Tibial nerve (tissue), 4 donors: Measurements from ENCODE around the gene GRIK4. TPM values are rescaled to one million over a fixed set of nuclear protein-coding genes. Genes with fewer than 3 reads are reported as not detected.

Source experiments
- DNase-seq, 2 donors: peaks; one replicate each; pipeline ENCODE4 v3.0.0-alpha.2; 2019; ENCODE audit warnings: low spot score in 2 of 2
- H3K27ac ChIP-seq, 4 donors: fragments of 200-600 bp; sonication (generic) in 3 of 4; one replicate each; pipeline ENCODE4 v1.5.1; 2017 to 2019; ENCODE audit warnings: mild to moderate bottlenecking in 1 of 4
- H3K27me3 ChIP-seq, 2 donors: fragments of 200-600 bp; sonication (generic) in 1 of 2; one replicate each; pipeline versions ENCODE4 v1.5.1 to v1.6.0; 2017 to 2019
- H3K36me3 ChIP-seq, 3 donors: fragments of 200-600 bp; sonication (generic); one replicate each; pipeline ENCODE4 v1.5.1; 2018 to 2019
- H3K4me1 ChIP-seq, 4 donors: fragments of 200-600 bp; sonication (generic) in 3 of 4; one replicate each; pipeline ENCODE4 v1.5.1; 2017 to 2019
- H3K4me3 ChIP-seq, 4 donors: fragments of 200-600 bp; sonication (generic) in 3 of 4; one replicate each; pipeline ENCODE4 v1.5.1; 2017 to 2019; ENCODE audit warnings: mild to moderate bottlenecking in 1 of 4, moderate library complexity in 1 of 4
- H3K9me3 ChIP-seq, 4 donors: fragments of 200-600 bp; sonication (generic) in 3 of 4; one replicate each; pipeline ENCODE4 v1.5.1; 2017 to 2019
- CTCF ChIP-seq, 5 experiments: fragments of 200-600 bp in 3 of 5; fragments of 450-650 bp in 2 of 5; sonication (generic) in 3 of 5; IDR thresholded peaks; one replicate each; pipeline ENCODE4 v1.5.1; 2016 to 2019; ENCODE audit warnings: antibody characterized with exemption in 5 of 5, mild to moderate bottlenecking in 3 of 5, moderate library complexity in 2 of 5
- EP300 ChIP-seq, 2 donors: sonication (generic); formaldehyde crosslinking; IDR thresholded peaks; one replicate each; pipeline ENCODE4 v1.6.1; 2017; ENCODE audit warnings: antibody characterized with exemption in 2 of 2, mild to moderate bottlenecking in 1 of 2
- POLR2A ChIP-seq, 2 donors: fragments of 450-650 bp; IDR thresholded peaks; one replicate each; pipeline ENCODE4 v1.6.1; 2017; ENCODE audit warnings: antibody characterized with exemption in 2 of 2, mild to moderate bottlenecking in 2 of 2, moderate library complexity in 2 of 2
- WGBS, 2 donors: methylation state at CpG; one replicate each; pipeline ENCODE4 v1.1.5; 2018; 5-methylcytosine and 5-hydroxymethylcytosine counted together
- total RNA-seq, 4 donors: library from RNA; depleted of rRNA; stranded (reverse); fragments of >200 nt; gene quantifications; one replicate each; pipeline ENCODE4 v1.1.0, GENCODE V29; 2016

GRIK4 gene
- total RNA-seq, 4 donors from 2014 or later, result 0.22 to 0.98 TPM; not detected in 2

GRCh38 chr11:120529911-120530310 lies 18.4 kb downstream of the GRIK4 start:
- no peak for DNase-seq

GRCh38 chr11:120532082-120532831 lies 20.7 kb downstream of the GRIK4 start:
- TF ChIP-seq EP300 (IDR thresholded peaks at IDR 0.05), result no peak
- no peak for DNase-seq
- H3K27ac ChIP-seq, result no peak overlapping the region
- no peaks in the 10 kb centered on the region for H3K27me3 ChIP-seq
- peaks cover 0 to 10% (median 0%) of the 10 kb centered on the region in 4 donors for H3K4me1 ChIP-seq
- no peaks in the 10 kb centered on the region for H3K36me3 ChIP-seq
- 57 to 59% methylated on average over 15 to 16 of the region's 16 CpGs for WGBS, 2 donors
- no peaks in the 10 kb centered on the region for H3K9me3 ChIP-seq
- no peak overlapping the region for H3K4me3 ChIP-seq

More at GRCh38 chr11:120529911-120530310, 18.4 kb downstream of the GRIK4 start:
- WGBS, 2 donors, result 86 to 87% methylated on average over 6 of the region's 6 CpGs
- no peaks in the 10 kb centered on the region for H3K9me3 ChIP-seq
- H3K27me3 ChIP-seq, result no peaks in the 10 kb centered on the region
- TF ChIP-seq CTCF (IDR thresholded peaks at IDR 0.05), result no peak
- H3K36me3 ChIP-seq, result no peaks in the 10 kb centered on the region
- no peak overlapping the region for H3K27ac ChIP-seq
- H3K4me3 ChIP-seq, result no peak overlapping the region
- H3K4me1 ChIP-seq, result peaks cover 0 to 14% (median 0%) of the 10 kb centered on the region in 4 donors

- Histone ChIP-seq H3K4me1 (peaks cover 0 to 7% (median 0%) of the 10 kb centered on the region in 4 donors), H3K9me3 (no peaks in the 10 kb centered on the region), H3K4me3 (no peak overlapping the region), H3K27me3 (no peaks in the 10 kb centered on the region), H3K36me3 (no peaks in the 10 kb centered on the region), H3K27ac (no peak overlapping the region)
- no peak for DNase-seq
- TF ChIP-seq CTCF (IDR thresholded peaks at IDR 0.05) (no peak), EP300 (IDR thresholded peaks at IDR 0.05) (no peak), POLR2A (IDR thresholded peaks at IDR 0.05) (no peak)
- WGBS, 2 donors, result 60 to 64% methylated on average over 5 of the region's 5 CpGs
These were observed 21.3 kb downstream of the GRIK4 start for GRCh38 chr11:120532832-120533196.

GRCh38 chr11:120536091-120536796 lies 24.7 kb downstream of the GRIK4 start:
- peaks cover 0 to 7% (median 0%) of the 10 kb centered on the region in 4 donors for H3K4me1 ChIP-seq
- no peak overlapping the region for H3K27ac ChIP-seq
- peaks cover 0 to 3% (median 0%) of the 10 kb centered on the region in 4 donors for H3K9me3 ChIP-seq
- no peak for DNase-seq
- no peaks in the 10 kb centered on the region for H3K36me3 ChIP-seq
- H3K4me3 ChIP-seq, result no peak overlapping the region
- H3K27me3 ChIP-seq, result no peaks in the 10 kb centered on the region
- TF ChIP-seq EP300 (IDR thresholded peaks at IDR 0.05) (no peak), CTCF (IDR thresholded peaks at IDR 0.05) (no peak), POLR2A (IDR thresholded peaks at IDR 0.05) (no peak)
- 88 to 91% methylated on average over 13 of the region's 13 CpGs for WGBS, 2 donors

GRCh38 chr11:120536797-120537169 lies 25.2 kb downstream of the GRIK4 start:
- Histone ChIP-seq H3K36me3 (no peaks in the 10 kb centered on the region), H3K4me1 (peaks cover 0 to 7% (median 0%) of the 10 kb centered on the region in 4 donors), H3K27me3 (no peaks in the 10 kb centered on the region), H3K27ac (no peak overlapping the region), H3K4me3 (no peak overlapping the region), H3K9me3 (peaks cover 0 to 8% (median 0%) of the 10 kb centered on the region in 4 donors)
- TF ChIP-seq CTCF (IDR thresholded peaks at IDR 0.05), result no peak
- 81 to 85% methylated on average over 11 of the region's 11 CpGs for WGBS, 2 donors
- no peak for DNase-seq
